Ishikawa (cell line): Measurements from ENCODE around the gene LYPLAL1.

ENCODE experiments used
- CEBPB ChIP-seq: IDR thresholded peaks from 2 replicates; pipeline ENCODE4 v1.6.1; 2012
- CREB1 ChIP-seq: IDR thresholded peaks from 2 replicates; pipeline ENCODE4 v1.6.1; 2012; ENCODE audit warnings: low read depth
- EGR1 ChIP-seq: IDR thresholded peaks from 2 replicates; pipeline ENCODE4 v1.6.1; 2012
- EP300 ChIP-seq: IDR thresholded peaks from 2 replicates; pipeline ENCODE4 v1.6.1; 2012; ENCODE audit warnings: borderline replicate concordance
- FOXM1 ChIP-seq: IDR thresholded peaks from 2 replicates; pipeline ENCODE4 v1.6.1; 2012; ENCODE audit warnings: low read depth, borderline replicate concordance
- NFIC ChIP-seq: IDR thresholded peaks from 2 replicates; pipeline ENCODE4 v1.6.1; 2012
- RAD21 ChIP-seq: IDR thresholded peaks from 2 replicates; pipeline ENCODE4 v1.6.1; 2012; ENCODE audit warnings: low read depth
- REST ChIP-seq: IDR thresholded peaks from 2 replicates; pipeline ENCODE4 v1.6.1; 2012; ENCODE audit warnings: low read depth, mild to moderate bottlenecking
- TAF1 ChIP-seq: IDR thresholded peaks from 2 replicates; pipeline ENCODE4 v1.6.1; 2012; ENCODE audit warnings: low read depth, mild to moderate bottlenecking
- TCF12 ChIP-seq: IDR thresholded peaks from 2 replicates; pipeline ENCODE4 v1.6.1; 2012; ENCODE audit warnings: low read depth
- TEAD4 ChIP-seq: IDR thresholded peaks from 2 replicates; pipeline ENCODE4 v1.6.1; 2012
- YY1 ChIP-seq: IDR thresholded peaks from 2 replicates; pipeline ENCODE4 v1.6.1; 2012; ENCODE audit warnings: low read depth
- ZBTB7A ChIP-seq: IDR thresholded peaks from 2 replicates; pipeline ENCODE4 v1.6.1; 2012; ENCODE audit warnings: low read depth
- TF ChIP-seq, protein P1 (sequence below): IDR thresholded peaks from 2 replicates; pipeline ENCODE4 v1.6.1; 2012
- TF ChIP-seq, protein P2 (sequence below): IDR thresholded peaks from 2 replicates; pipeline ENCODE4 v1.6.1; 2012

Gene LYPLAL1

DNA sequence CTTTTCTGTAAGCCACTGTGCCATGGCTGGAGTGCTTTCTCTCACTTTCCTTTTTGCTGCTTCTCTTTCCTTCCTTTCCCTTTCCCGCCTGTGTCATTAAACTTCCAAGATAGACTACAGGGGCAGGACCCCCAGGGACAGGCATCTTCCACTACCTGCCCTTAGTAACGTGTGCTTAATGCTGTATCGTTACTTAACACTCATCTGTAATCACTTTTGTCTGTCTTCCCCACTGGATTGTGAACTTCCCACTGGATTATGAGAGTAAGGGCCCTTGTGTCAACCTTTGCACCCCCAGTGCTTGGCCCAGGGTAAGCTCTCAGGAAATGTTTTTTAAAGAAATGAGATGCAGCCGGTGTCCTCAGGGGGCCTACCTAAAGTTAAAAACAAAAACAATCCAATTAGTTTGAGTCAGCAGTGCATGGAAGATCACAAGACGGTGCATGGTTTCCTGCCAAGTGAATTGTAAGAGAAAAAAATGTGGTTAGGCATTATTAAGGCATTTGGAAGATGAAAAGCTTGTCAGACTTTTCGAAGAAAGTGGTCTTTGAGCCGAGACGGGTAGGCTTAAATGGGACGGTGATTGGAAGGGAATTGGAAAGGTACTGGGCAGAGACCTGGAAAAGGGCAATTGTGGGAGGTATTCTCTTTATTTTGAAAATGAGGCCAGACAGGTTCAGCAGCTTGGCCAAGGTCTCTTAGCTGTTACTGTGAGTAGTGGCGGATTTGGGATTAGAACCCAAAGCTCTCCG lies 958 bp downstream of the LYPLAL1 start:
- TF ChIP-seq TCF12 (peak; percentile 56; the same call in 1 of the 2 replicates), TEAD4 (peak; percentile 42; the same call in 1 of the 2 replicates), REST (no peak), FOXM1 (0 out of 2 replicates have a peak, but pooled peaks have one; percentile 31), EP300 (peak; percentile 69; the same call in 1 of the 2 replicates), NFIC (peak; percentile 67)

DNA sequence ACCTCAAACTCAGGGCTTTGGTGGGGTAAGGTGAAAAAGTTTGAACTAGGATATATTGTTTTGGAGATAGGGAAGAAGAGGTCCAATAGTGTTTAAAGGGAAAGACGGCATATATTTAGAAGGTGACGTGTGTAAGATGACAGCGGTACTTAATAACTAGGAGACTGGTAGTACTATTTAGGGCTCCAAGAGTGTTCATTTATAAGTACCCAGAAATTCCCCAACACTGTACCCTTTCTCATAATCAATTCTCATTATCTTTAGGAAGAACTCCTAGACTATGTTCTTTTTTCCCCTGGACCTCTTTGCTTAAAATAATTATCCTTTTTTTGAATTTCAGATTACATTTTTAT lies 1.5 kb downstream of the LYPLAL1 start:
- TF ChIP-seq REST: no peak
- TF ChIP-seq, protein P1, sequence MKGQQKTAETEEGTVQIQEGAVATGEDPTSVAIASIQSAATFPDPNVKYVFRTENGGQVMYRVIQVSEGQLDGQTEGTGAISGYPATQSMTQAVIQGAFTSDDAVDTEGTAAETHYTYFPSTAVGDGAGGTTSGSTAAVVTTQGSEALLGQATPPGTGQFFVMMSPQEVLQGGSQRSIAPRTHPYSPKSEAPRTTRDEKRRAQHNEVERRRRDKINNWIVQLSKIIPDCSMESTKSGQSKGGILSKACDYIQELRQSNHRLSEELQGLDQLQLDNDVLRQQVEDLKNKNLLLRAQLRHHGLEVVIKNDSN: no peak
- no peak for TF ChIP-seq EP300
- TF ChIP-seq TCF12: no peak
- TF ChIP-seq TAF1: no peak
- no peak for TF ChIP-seq FOXM1
- no peak for TF ChIP-seq TEAD4
- no peak for TF ChIP-seq NFIC
- no peak for TF ChIP-seq CEBPB
- no peak for TF ChIP-seq YY1
- TF ChIP-seq, protein P2, sequence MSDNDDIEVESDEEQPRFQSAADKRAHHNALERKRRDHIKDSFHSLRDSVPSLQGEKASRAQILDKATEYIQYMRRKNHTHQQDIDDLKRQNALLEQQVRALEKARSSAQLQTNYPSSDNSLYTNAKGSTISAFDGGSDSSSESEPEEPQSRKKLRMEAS: no peak

DNA sequence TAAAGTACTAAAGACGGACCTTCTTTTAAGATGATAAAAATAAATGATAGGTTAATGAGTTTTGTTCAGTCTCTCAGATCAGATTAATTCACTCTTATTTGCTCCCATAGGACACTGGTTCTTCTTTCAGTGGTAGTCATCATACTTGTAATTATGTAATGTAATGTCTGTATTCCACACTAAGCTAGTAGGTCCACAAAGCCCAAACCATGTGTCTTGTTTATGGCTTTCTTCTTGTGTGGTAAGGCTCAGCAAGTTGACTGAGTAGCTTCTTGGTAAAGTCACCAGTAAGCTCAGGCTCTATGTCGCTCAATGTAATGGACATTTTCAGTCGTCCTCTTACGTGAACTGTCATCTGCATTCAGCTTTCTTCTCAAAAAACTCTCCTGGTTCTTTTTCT lies 2.5 kb downstream of the LYPLAL1 start:
- TF ChIP-seq ZBTB7A: no peak
- TF ChIP-seq NFIC: no peak
- TF ChIP-seq, protein P1: no peak
- TF ChIP-seq, protein P2: no peak
- TF ChIP-seq CEBPB: no peak
- TF ChIP-seq CREB1: no peak
- TF ChIP-seq EGR1: no peak
- TF ChIP-seq TAF1: no peak
- no peak for TF ChIP-seq TEAD4
- TF ChIP-seq FOXM1: no peak
- TF ChIP-seq REST: no peak
- TF ChIP-seq RAD21: no peak
- no peak for TF ChIP-seq YY1
- no peak for TF ChIP-seq TCF12
- no peak for TF ChIP-seq EP300

DNA sequence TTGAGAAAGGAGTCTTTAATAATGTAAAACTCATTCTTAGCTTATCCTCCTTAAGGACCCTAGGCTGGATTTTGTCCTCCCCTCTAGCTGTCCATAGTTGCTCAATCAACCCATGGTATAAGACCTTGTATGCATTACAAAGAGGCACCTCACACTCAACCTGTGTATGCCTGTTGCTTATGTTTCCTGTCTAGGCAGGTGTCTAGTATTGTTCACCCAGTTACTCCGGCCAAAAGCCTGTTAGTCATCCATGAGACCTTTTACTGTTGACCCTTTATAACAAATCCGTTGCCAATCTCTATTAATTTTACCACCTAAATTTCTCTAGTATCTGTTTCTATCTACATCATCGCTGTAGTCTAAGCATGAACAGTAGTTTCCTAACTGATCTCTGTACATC lies 3.7 kb downstream of the LYPLAL1 start:
- TF ChIP-seq CEBPB (no peak), ZBTB7A (no peak), TCF12 (no peak), NFIC (no peak), EGR1 (no peak), TAF1 (no peak)

- no peak for TF ChIP-seq CEBPB
- TF ChIP-seq TEAD4: no peak
- no peak for TF ChIP-seq NFIC
- no peak for TF ChIP-seq EP300
- no peak for TF ChIP-seq TCF12
- no peak for TF ChIP-seq ZBTB7A
- TF ChIP-seq, protein P2: no peak
- TF ChIP-seq REST: no peak
- no peak for TF ChIP-seq RAD21
- TF ChIP-seq TAF1: no peak
- TF ChIP-seq FOXM1: no peak
- no peak for TF ChIP-seq CREB1
- TF ChIP-seq YY1: no peak
Measured at GRCh38 chr1:219177940-219178339, 4.3 kb downstream of the LYPLAL1 start.
